H9 (cell line): ENCODE measurements around the gene VEGFA. TPM values are rescaled to one million over a fixed set of nuclear protein-coding genes. Genes with fewer than 3 reads are reported as not detected.

ENCODE experiments used
- DNase-seq: peaks from one replicate; pipeline ENCODE4 v3.0.0-alpha.2; 2017
- H2AFZ ChIP-seq: one replicate; pipeline ENCODE4 v1.6.1; 2013; ENCODE audit warnings: mild to moderate bottlenecking, low read length, control low read depth, moderate library complexity
- H2AK5ac ChIP-seq: 2 replicates; pipeline ENCODE4 v1.6.1; 2013; ENCODE audit warnings: low read length, control low read depth, mixed read lengths; ENCODE audit not compliant: insufficient read length
- H2BK120ac ChIP-seq: one replicate; pipeline ENCODE4 v1.6.1; 2013; ENCODE audit warnings: low read depth, mild to moderate bottlenecking, low read length, control low read depth, inconsistent platforms; ENCODE audit not compliant: poor library complexity, severe bottlenecking
- H2BK12ac ChIP-seq: 2 replicates; pipeline ENCODE4 v1.6.1; 2013; ENCODE audit warnings: low read length, control low read depth, mixed read lengths, low read depth; ENCODE audit not compliant: insufficient read length
- H2BK15ac ChIP-seq: 2 replicates; pipeline ENCODE4 v1.6.1; 2013; ENCODE audit warnings: low read depth, low read length, control low read depth
- H2BK20ac ChIP-seq: one replicate; pipeline ENCODE4 v1.6.1; 2013; ENCODE audit warnings: low read depth, mild to moderate bottlenecking, low read length, control low read depth, inconsistent platforms; ENCODE audit not compliant: poor library complexity, severe bottlenecking
- H2BK5ac ChIP-seq: 2 replicates; pipeline ENCODE4 v1.6.1; 2013; ENCODE audit warnings: low read length, control low read depth, mixed read lengths; ENCODE audit not compliant: insufficient read length
- H3K14ac ChIP-seq: 2 replicates; pipeline ENCODE4 v1.6.1; 2013; ENCODE audit warnings: low read length, control low read depth; ENCODE audit not compliant: insufficient read depth
- H3K18ac ChIP-seq: 2 replicates; pipeline ENCODE4 v1.6.1; 2013; ENCODE audit warnings: low read depth, mild to moderate bottlenecking, mixed read lengths, low read length, control low read depth; ENCODE audit not compliant: insufficient read length
- H3K23ac ChIP-seq: 2 replicates; pipeline ENCODE4 v1.6.1; 2013; ENCODE audit warnings: low read length, control low read depth, mixed read lengths, low read depth; ENCODE audit not compliant: insufficient read length
- H3K23me2 ChIP-seq: 2 replicates; pipeline ENCODE4 v1.6.1; 2013; ENCODE audit warnings: low read depth, mild to moderate bottlenecking, mixed read lengths, low read length, control low read depth; ENCODE audit not compliant: insufficient read length, poor library complexity, severe bottlenecking
- H3K27ac ChIP-seq: 2 replicates; pipeline ENCODE4 v1.5.1; 2013; ENCODE audit warnings: low read length, control low read depth, mixed read lengths, low read depth; ENCODE audit not compliant: insufficient read length
- H3K27me3 ChIP-seq: 2 replicates; pipeline ENCODE4 v1.6.1; 2013; ENCODE audit warnings: low read length, control low read depth, inconsistent platforms; ENCODE audit not compliant: insufficient read depth
- H3K4ac ChIP-seq: 2 replicates; pipeline ENCODE4 v1.6.1; 2013; ENCODE audit warnings: low read depth, mild to moderate bottlenecking, control low read depth, inconsistent platforms, low read length, moderate library complexity
- H3K4me1 ChIP-seq: 2 replicates; pipeline ENCODE4 v1.6.1; 2013; ENCODE audit warnings: low read length, control low read depth, inconsistent platforms; ENCODE audit not compliant: insufficient read depth
- H3K4me2 ChIP-seq: 2 replicates; pipeline ENCODE4 v1.6.1; 2013; ENCODE audit warnings: low read length, control low read depth, mixed read lengths; ENCODE audit not compliant: insufficient read length, insufficient read depth
- H3K56ac ChIP-seq: 2 replicates; pipeline ENCODE4 v1.6.1; 2013; ENCODE audit warnings: low read depth, mild to moderate bottlenecking, mixed read lengths, low read length, control low read depth; ENCODE audit not compliant: insufficient read length
- H3K79me1 ChIP-seq: 2 replicates; pipeline ENCODE4 v1.6.1; 2013; ENCODE audit warnings: low read depth, mild to moderate bottlenecking, moderate library complexity, low read length, control low read depth, inconsistent platforms; ENCODE audit not compliant: insufficient read depth, poor library complexity, severe bottlenecking
- H3K79me2 ChIP-seq: 2 replicates; pipeline ENCODE4 v1.6.1; 2013; ENCODE audit warnings: low read length, control low read depth, inconsistent platforms; ENCODE audit not compliant: insufficient read depth
- H3K9ac ChIP-seq: 2 replicates; pipeline ENCODE4 v1.6.1; 2013; ENCODE audit warnings: low read length, control low read depth, mixed read lengths; ENCODE audit not compliant: insufficient read length; ENCODE audit errors: extremely low read depth
- H3K9me3 ChIP-seq: one replicate; pipeline ENCODE4 v1.6.1; 2013; ENCODE audit warnings: low read depth, low read length, inconsistent platforms; ENCODE audit not compliant: control insufficient read depth
- H3T11ph ChIP-seq: one replicate; pipeline ENCODE4 v1.6.1; 2013; ENCODE audit warnings: mild to moderate bottlenecking, low read length, control low read depth, inconsistent platforms
- H4K20me1 ChIP-seq: one replicate; pipeline ENCODE4 v1.6.1; 2013; ENCODE audit not compliant: control insufficient read depth, insufficient read length, insufficient read depth
- H4K5ac ChIP-seq: 2 replicates; pipeline ENCODE4 v1.6.1; 2013; ENCODE audit warnings: low read depth, mild to moderate bottlenecking, mixed read lengths, low read length, control low read depth; ENCODE audit not compliant: insufficient read length
- H4K8ac ChIP-seq: replicated peaks from 2 replicates; pipeline ENCODE4 v1.6.1; 2013; ENCODE audit warnings: low read length, control low read depth, mixed read lengths, low read depth; ENCODE audit not compliant: insufficient read length
- H4K91ac ChIP-seq: 2 replicates; pipeline ENCODE4 v1.6.1; 2013; ENCODE audit warnings: low read depth, mild to moderate bottlenecking, moderate library complexity, mixed read lengths, low read length, control low read depth; ENCODE audit not compliant: insufficient read length
- H3K27ac Mint-ChIP-seq, 3 experiments: 2 replicates in 2 of 3; 3 replicates in 1 of 3; pipeline ENCODE4 v1.8.0; 2020 to 2021; ENCODE audit warnings: mixed read lengths in 3 of 3, mild to moderate bottlenecking in 1 of 3, moderate library complexity in 1 of 3
- H3K27me3 Mint-ChIP-seq: 2 replicates; pipeline ENCODE4 v1.8.0; 2021; ENCODE audit warnings: low read depth, mild to moderate bottlenecking, moderate library complexity, mixed read lengths
- H3K36me3 Mint-ChIP-seq, 3 experiments: 2 replicates in 2 of 3; 3 replicates in 1 of 3; pipeline ENCODE4 v1.8.0; 2020 to 2021; ENCODE audit warnings: low read depth in 3 of 3, mixed read lengths in 3 of 3; ENCODE audit not compliant: insufficient read depth in 1 of 3
- H3K4me1 Mint-ChIP-seq, 2 experiments: 2 replicates each; pipeline ENCODE4 v1.8.0; 2020; ENCODE audit warnings: mixed read lengths in 2 of 2
- H3K4me3 Mint-ChIP-seq, 2 experiments: 2 replicates in 1 of 2; 3 replicates in 1 of 2; pipeline ENCODE4 v1.8.0; 2020 to 2021; ENCODE audit warnings: mild to moderate bottlenecking in 2 of 2, mixed read lengths in 2 of 2, moderate library complexity in 1 of 2
- H3K9me3 Mint-ChIP-seq, 2 experiments: 2 replicates in 1 of 2; 3 replicates in 1 of 2; pipeline ENCODE4 v1.8.0; 2020; ENCODE audit warnings: mild to moderate bottlenecking in 2 of 2, mixed read lengths in 2 of 2, moderate library complexity in 1 of 2
- WGBS: extraction: QIAGEN DNeasy Blood & Tissue Kit; methylation state at CpG from one replicate; pipeline ENCODE4 v1.1.7; 2013; ENCODE audit warnings: missing lambda C conversion rate, low lambda C conversion rate, mixed read lengths; ENCODE audit not compliant: insufficient read length; ENCODE audit errors: extremely low coverage; 5-methylcytosine and 5-hydroxymethylcytosine counted together
- total RNA-seq: library from RNA; stranded (reverse); gene quantifications from 2 replicates; pipeline ENCODE4 v1.2.1, GENCODE V29; 2021
- TF ChIP-seq, protein P1 (sequence below): fragments of 200-600 bp; sonication (generic); conservative IDR thresholded peaks from 3 replicates; pipeline ENCODE4 v1.8.0; 2021; ENCODE audit warnings: antibody characterized with exemption, mild to moderate bottlenecking

The VEGFA gene
- total RNA-seq, 1 experiment from 2014 or later, result 47.9 TPM

- H3K4me1 Mint-ChIP-seq, result peaks cover 10 to 12% of the 10 kb centered on the region in 2 experiments
- H2BK120ac ChIP-seq, result no peak overlapping the region
- no peaks in the 10 kb centered on the region for H3K79me1 ChIP-seq
- no peak overlapping the region for H3K27ac Mint-ChIP-seq
- no peaks in the 10 kb centered on the region for H4K20me1 ChIP-seq
- no peaks in the 10 kb centered on the region for H3K9me3 ChIP-seq
- DNase-seq, result no peak
- no peak overlapping the region for H3K23ac ChIP-seq
- no peak overlapping the region for H3K9ac ChIP-seq
- H3K9me3 Mint-ChIP-seq, result no peaks in the 10 kb centered on the region
- no peak overlapping the region for H4K5ac ChIP-seq
- H4K91ac ChIP-seq, result no peak overlapping the region
- no peak overlapping the region for H2BK5ac ChIP-seq
- H2BK15ac ChIP-seq, result no peak overlapping the region
- H3K4me2 ChIP-seq, result no peak overlapping the region
- no peaks in the 10 kb centered on the region for H3K27me3 ChIP-seq
- peaks cover 6% of the 10 kb centered on the region; the same call in 1 of the 2 replicates for H3K27me3 Mint-ChIP-seq
- TF ChIP-seq, protein P1, sequence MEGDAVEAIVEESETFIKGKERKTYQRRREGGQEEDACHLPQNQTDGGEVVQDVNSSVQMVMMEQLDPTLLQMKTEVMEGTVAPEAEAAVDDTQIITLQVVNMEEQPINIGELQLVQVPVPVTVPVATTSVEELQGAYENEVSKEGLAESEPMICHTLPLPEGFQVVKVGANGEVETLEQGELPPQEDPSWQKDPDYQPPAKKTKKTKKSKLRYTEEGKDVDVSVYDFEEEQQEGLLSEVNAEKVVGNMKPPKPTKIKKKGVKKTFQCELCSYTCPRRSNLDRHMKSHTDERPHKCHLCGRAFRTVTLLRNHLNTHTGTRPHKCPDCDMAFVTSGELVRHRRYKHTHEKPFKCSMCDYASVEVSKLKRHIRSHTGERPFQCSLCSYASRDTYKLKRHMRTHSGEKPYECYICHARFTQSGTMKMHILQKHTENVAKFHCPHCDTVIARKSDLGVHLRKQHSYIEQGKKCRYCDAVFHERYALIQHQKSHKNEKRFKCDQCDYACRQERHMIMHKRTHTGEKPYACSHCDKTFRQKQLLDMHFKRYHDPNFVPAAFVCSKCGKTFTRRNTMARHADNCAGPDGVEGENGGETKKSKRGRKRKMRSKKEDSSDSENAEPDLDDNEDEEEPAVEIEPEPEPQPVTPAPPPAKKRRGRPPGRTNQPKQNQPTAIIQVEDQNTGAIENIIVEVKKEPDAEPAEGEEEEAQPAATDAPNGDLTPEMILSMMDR, result no peak
- H3K4me1 ChIP-seq, result no peaks in the 10 kb centered on the region
- no peak overlapping the region for H3K4ac ChIP-seq
- H2AK5ac ChIP-seq, result no peak overlapping the region
- H3K56ac ChIP-seq, result no peak overlapping the region
- H3K23me2 ChIP-seq, result no peaks in the 10 kb centered on the region
- H3K4me3 Mint-ChIP-seq, result no peak overlapping the region
- no peak overlapping the region for H3K27ac ChIP-seq
- no peak overlapping the region for H3K18ac ChIP-seq
- no peaks in the 10 kb centered on the region for H3K36me3 Mint-ChIP-seq
- WGBS, result no CpG with 5 or more reads among the region's 6 CpGs
- H4K8ac ChIP-seq, result no peak overlapping the region
- H3K14ac ChIP-seq, result no peak overlapping the region
- H2BK12ac ChIP-seq, result no peak overlapping the region
- H2BK20ac ChIP-seq, result no peak overlapping the region
- H2AFZ ChIP-seq, result no peak overlapping the region
- H3K79me2 ChIP-seq, result no peaks in the 10 kb centered on the region
- H3T11ph ChIP-seq, result no peak overlapping the region
Measured at GRCh38 chr6:43820486-43820885, 50.5 kb downstream of the VEGFA start.
